HepG2 (cell line): ENCODE measurements around the gene FRK. TPM values are rescaled to one million over a fixed set of nuclear protein-coding genes. Genes with fewer than 3 reads are reported as not detected.
A peak's percentile ranks its signal among the peaks of the same experiment; 100 is the strongest.

ENCODE experiments used
- ARNTL ChIP-seq: sonication (generic); formaldehyde crosslinking; IDR thresholded peaks from 2 replicates; pipeline ENCODE4 v1.4.0; 2020; ENCODE audit warnings: mild to moderate bottlenecking, missing genetic modification reagents
- ATF1 ChIP-seq: IDR thresholded peaks from 2 replicates; pipeline ENCODE4 v1.6.1; 2016; ENCODE audit warnings: mild to moderate bottlenecking, control low read depth
- ATF7 ChIP-seq, 2 experiments: fragments of 450-650 bp in 1 of 2; sonication (generic) in 1 of 2; formaldehyde crosslinking in 1 of 2; IDR thresholded peaks; 2 replicates each; pipeline versions ENCODE4 v1.4.0 to v1.6.1; 2016 to 2020; ENCODE audit warnings: antibody characterized with exemption in 1 of 2, mild to moderate bottlenecking in 1 of 2, missing genetic modification reagents in 1 of 2
- CEBPG ChIP-seq: IDR thresholded peaks from 2 replicates; pipeline ENCODE4 v1.6.1; 2016
- ETV5 ChIP-seq: IDR thresholded peaks from 2 replicates; pipeline ENCODE4 v1.6.1; 2018; ENCODE audit warnings: missing biosample characterization, missing genetic modification reagents, inconsistent platforms, borderline replicate concordance
- FOXA1 ChIP-seq, 2 experiments: fragments of 450-650 bp in 1 of 2; sonication (generic) in 1 of 2; formaldehyde crosslinking in 1 of 2; IDR thresholded peaks; 2 replicates each; pipeline versions ENCODE4 v1.4.0 to v1.6.1; 2016 to 2020; ENCODE audit warnings: missing genetic modification reagents in 1 of 2
- FOXK1 ChIP-seq: sonication (generic); formaldehyde crosslinking; IDR thresholded peaks from 2 replicates; pipeline ENCODE4 v1.4.0; 2020; ENCODE audit warnings: low read depth, missing genetic modification reagents, borderline replicate concordance
- FOXP1 ChIP-seq, 2 experiments: fragments of 450-650 bp in 1 of 2; IDR thresholded peaks; 2 replicates each; pipeline ENCODE4 v1.6.1; 2017 to 2018; ENCODE audit warnings: antibody characterized with exemption in 1 of 2
- HHEX ChIP-seq: IDR thresholded peaks from 2 replicates; pipeline ENCODE4 v1.6.1; 2016; ENCODE audit warnings: control low read depth
- HMG20A ChIP-seq: IDR thresholded peaks from 2 replicates; pipeline ENCODE4 v1.6.1; 2016; ENCODE audit warnings: borderline replicate concordance
- JUNB ChIP-seq: sonication (generic); formaldehyde crosslinking; IDR thresholded peaks from 2 replicates; pipeline ENCODE4 v1.8.0; 2022; ENCODE audit warnings: missing genetic modification reagents, mild to moderate bottlenecking, borderline replicate concordance
- JUND ChIP-seq: sonication (generic); formaldehyde crosslinking; IDR thresholded peaks from 2 replicates; pipeline ENCODE4 v1.8.0; 2022; ENCODE audit warnings: mild to moderate bottlenecking, missing genetic modification reagents
- MAF1 ChIP-seq: sonication (generic); formaldehyde crosslinking; IDR thresholded peaks from 2 replicates; pipeline ENCODE4 v1.5.0; 2020; ENCODE audit warnings: missing genetic modification reagents, borderline replicate concordance
- MAFF ChIP-seq: IDR thresholded peaks from 2 replicates; pipeline ENCODE4 v1.6.1; 2011; ENCODE audit warnings: low read depth, low read length, improper control_type of control experiment
- NR2F1 ChIP-seq, 2 experiments: fragments of 450-650 bp in 1 of 2; formaldehyde crosslinking in 1 of 2; IDR thresholded peaks; 2 replicates each; pipeline versions ENCODE4 v1.5.0 to v1.6.1; 2016 to 2020; ENCODE audit warnings: mild to moderate bottlenecking in 1 of 2, missing compliant biosample characterization in 1 of 2, missing genetic modification reagents in 1 of 2, moderate library complexity in 1 of 2
- POGZ ChIP-seq: sonication (generic); formaldehyde crosslinking; IDR thresholded peaks from 2 replicates; pipeline ENCODE4 v1.4.0; 2020; ENCODE audit warnings: mild to moderate bottlenecking, missing genetic modification reagents
- TBX3 ChIP-seq: fragments of 450-650 bp; IDR thresholded peaks from 2 replicates; pipeline ENCODE4 v1.6.1; 2017; ENCODE audit warnings: antibody characterized with exemption, mild to moderate bottlenecking, inconsistent platforms, borderline replicate concordance
- TCF7 ChIP-seq: sonication (generic); IDR thresholded peaks from 2 replicates; pipeline ENCODE4 v1.6.1; 2016; ENCODE audit warnings: antibody characterized with exemption, low read depth
- TRIM24 ChIP-seq: sonication (generic); formaldehyde crosslinking; IDR thresholded peaks from 2 replicates; pipeline ENCODE4 v1.8.0; 2022; ENCODE audit warnings: mild to moderate bottlenecking, missing genetic modification reagents
- YEATS2 ChIP-seq: sonication (generic); formaldehyde crosslinking; IDR thresholded peaks from 2 replicates; pipeline ENCODE4 v1.4.0; 2020; ENCODE audit warnings: missing genetic modification reagents, borderline replicate concordance
- ZMYM4 ChIP-seq: sonication (generic); formaldehyde crosslinking; IDR thresholded peaks from 2 replicates; pipeline ENCODE4 v1.8.1; 2023; ENCODE audit warnings: mild to moderate bottlenecking, missing genetic modification reagents
- ZNF629 ChIP-seq: sonication (generic); formaldehyde crosslinking; conservative IDR thresholded peaks from 2 replicates; pipeline ENCODE4 v1.5.0; 2020; ENCODE audit warnings: missing genetic modification reagents
- polyA plus RNA-seq, 8 experiments: library from polyadenylated mRNA; depleted of rRNA in 3 of 8; stranded (reverse) in 7 of 8; unstranded in 1 of 8; fragments of >200 nt; fragmentation: Illumina TruSeq in 4 of 8; extraction: Trizol in 4 of 8; gene quantifications; 2 replicates each; pipeline versions ENCODE4 v1.2.1 to v1.2.3, GENCODE V29; 2011 to 2016; ENCODE audit warnings: low read depth in 4 of 8, missing spikeins in 1 of 8, mixed read lengths in 1 of 8; ENCODE audit not compliant: insufficient read depth in 1 of 8
- total RNA-seq, 5 experiments: library from RNA; depleted of rRNA; stranded (reverse); fragments of >200 nt; fragmentation: Illumina TruSeq; extraction: Trizol; gene quantifications; 2 replicates each; pipeline ENCODE4 v1.2.3, GENCODE V29; 2016; ENCODE audit warnings: low read depth in 1 of 5
- TF ChIP-seq, protein P1 (sequence below): IDR thresholded peaks from 2 replicates; pipeline ENCODE4 v1.6.1; 2016
- TF ChIP-seq, protein P2 (sequence below), 2 experiments: IDR thresholded peaks; 2 replicates each; pipeline ENCODE4 v1.6.1; 2011 to 2012; ENCODE audit warnings: low read length in 2 of 2, borderline replicate concordance in 1 of 2, low read depth in 1 of 2, mild to moderate bottlenecking in 1 of 2, moderate library complexity in 1 of 2
- TF ChIP-seq, protein P3 (sequence below): fragments of 450-650 bp; IDR thresholded peaks from 2 replicates; pipeline ENCODE4 v1.6.1; 2016

The FRK gene
- total and polyA plus RNA-seq, 2 of the 13 experiments (the other 11 are each of a cell fraction or from before 2014, with no cell fraction given) = 1.3 to 2.9 TPM

DNA sequence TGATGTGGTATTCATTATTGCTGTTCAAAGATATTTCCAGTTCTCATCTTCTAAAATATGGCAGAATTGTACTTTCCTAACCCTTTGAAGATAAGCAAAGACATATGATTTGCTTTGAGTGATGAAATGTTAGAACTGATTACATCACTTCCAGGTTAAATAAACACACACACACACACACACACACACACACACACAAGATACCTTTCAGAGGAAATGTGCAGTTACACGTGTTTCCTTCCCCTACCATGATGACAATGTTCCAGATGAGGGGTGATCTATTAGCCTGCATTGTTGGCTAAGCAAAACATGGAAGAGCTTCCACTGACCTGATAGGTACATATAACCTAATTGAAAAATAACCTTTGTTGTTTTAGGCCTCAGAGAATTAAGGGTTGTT, 11.7 kb upstream of the FRK start (continued):
- 0 out of 2 replicates have a peak, but pooled peaks have one; percentile 32 for TF ChIP-seq YEATS2 (CRISPR knock-in tag)
- peak; percentile 90 for TF ChIP-seq ZMYM4 (CRISPR knock-in tag)
- peak; percentile 85 for TF ChIP-seq TCF7
- peak; percentile 86 for TF ChIP-seq CEBPG
- peak; percentile 63; the same call in 1 of the 2 replicates for TF ChIP-seq TBX3
- TF ChIP-seq ETV5 (CRISPR knock-in tag) = peak; percentile 18; the same call in 1 of the 2 replicates
- TF ChIP-seq POGZ (CRISPR knock-in tag) = peak; percentile 94
- TF ChIP-seq, protein P1, sequence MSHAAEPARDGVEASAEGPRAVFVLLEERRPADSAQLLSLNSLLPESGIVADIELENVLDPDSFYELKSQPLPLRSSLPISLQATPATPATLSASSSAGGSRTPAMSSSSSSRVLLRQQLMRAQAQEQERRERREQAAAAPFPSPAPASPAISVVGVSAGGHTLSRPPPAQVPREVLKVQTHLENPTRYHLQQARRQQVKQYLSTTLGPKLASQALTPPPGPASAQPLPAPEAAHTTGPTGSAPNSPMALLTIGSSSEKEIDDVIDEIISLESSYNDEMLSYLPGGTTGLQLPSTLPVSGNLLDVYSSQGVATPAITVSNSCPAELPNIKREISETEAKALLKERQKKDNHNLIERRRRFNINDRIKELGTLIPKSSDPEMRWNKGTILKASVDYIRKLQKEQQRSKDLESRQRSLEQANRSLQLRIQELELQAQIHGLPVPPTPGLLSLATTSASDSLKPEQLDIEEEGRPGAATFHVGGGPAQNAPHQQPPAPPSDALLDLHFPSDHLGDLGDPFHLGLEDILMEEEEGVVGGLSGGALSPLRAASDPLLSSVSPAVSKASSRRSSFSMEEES (CRISPR knock-in tag) = peak; percentile 51; the same call in 1 of the 2 replicates
- TF ChIP-seq, protein P2, sequence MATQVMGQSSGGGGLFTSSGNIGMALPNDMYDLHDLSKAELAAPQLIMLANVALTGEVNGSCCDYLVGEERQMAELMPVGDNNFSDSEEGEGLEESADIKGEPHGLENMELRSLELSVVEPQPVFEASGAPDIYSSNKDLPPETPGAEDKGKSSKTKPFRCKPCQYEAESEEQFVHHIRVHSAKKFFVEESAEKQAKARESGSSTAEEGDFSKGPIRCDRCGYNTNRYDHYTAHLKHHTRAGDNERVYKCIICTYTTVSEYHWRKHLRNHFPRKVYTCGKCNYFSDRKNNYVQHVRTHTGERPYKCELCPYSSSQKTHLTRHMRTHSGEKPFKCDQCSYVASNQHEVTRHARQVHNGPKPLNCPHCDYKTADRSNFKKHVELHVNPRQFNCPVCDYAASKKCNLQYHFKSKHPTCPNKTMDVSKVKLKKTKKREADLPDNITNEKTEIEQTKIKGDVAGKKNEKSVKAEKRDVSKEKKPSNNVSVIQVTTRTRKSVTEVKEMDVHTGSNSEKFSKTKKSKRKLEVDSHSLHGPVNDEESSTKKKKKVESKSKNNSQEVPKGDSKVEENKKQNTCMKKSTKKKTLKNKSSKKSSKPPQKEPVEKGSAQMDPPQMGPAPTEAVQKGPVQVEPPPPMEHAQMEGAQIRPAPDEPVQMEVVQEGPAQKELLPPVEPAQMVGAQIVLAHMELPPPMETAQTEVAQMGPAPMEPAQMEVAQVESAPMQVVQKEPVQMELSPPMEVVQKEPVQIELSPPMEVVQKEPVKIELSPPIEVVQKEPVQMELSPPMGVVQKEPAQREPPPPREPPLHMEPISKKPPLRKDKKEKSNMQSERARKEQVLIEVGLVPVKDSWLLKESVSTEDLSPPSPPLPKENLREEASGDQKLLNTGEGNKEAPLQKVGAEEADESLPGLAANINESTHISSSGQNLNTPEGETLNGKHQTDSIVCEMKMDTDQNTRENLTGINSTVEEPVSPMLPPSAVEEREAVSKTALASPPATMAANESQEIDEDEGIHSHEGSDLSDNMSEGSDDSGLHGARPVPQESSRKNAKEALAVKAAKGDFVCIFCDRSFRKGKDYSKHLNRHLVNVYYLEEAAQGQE (IDR thresholded peaks at IDR 0.05; ENCODE audit: borderline replicate concordance in 1 of 2, low read depth in 1 of 2, low read length in 2 of 2) = peak in 1 of 2 experiments; percentile 16; a peak in 1 of 4 replicates
- no peak for TF ChIP-seq MAF1
- 0 out of 2 replicates have a peak, but pooled peaks have one; percentile 5 for TF ChIP-seq MAFF
- peak; percentile 80; the same call in 1 of the 2 replicates for TF ChIP-seq JUNB (CRISPR knock-in tag)
- peak; percentile 70; the same call in 1 of the 2 replicates for TF ChIP-seq TRIM24
- peak; percentile 69 for TF ChIP-seq FOXA1 (IDR thresholded peaks at IDR 0.05)
- TF ChIP-seq FOXA1 (CRISPR knock-in tag; IDR thresholded peaks at IDR 0.05) = peak; percentile 52
- peak; percentile 92 for TF ChIP-seq ATF7 (IDR thresholded peaks at IDR 0.05)
- TF ChIP-seq ATF7 (CRISPR knock-in tag; IDR thresholded peaks at IDR 0.05) = no peak; the same call in 1 of the 2 replicates
- peak in 1 of 2 experiments; percentile 53; a peak in 1 of 4 replicates for TF ChIP-seq NR2F1 (CRISPR knock-in tag; IDR thresholded peaks at IDR 0.05)
- peak; percentile 83 for TF ChIP-seq ARNTL (CRISPR knock-in tag)
- TF ChIP-seq FOXK1 = 0 out of 2 replicates have a peak, but pooled peaks have one; percentile 26
- TF ChIP-seq, protein P3, sequence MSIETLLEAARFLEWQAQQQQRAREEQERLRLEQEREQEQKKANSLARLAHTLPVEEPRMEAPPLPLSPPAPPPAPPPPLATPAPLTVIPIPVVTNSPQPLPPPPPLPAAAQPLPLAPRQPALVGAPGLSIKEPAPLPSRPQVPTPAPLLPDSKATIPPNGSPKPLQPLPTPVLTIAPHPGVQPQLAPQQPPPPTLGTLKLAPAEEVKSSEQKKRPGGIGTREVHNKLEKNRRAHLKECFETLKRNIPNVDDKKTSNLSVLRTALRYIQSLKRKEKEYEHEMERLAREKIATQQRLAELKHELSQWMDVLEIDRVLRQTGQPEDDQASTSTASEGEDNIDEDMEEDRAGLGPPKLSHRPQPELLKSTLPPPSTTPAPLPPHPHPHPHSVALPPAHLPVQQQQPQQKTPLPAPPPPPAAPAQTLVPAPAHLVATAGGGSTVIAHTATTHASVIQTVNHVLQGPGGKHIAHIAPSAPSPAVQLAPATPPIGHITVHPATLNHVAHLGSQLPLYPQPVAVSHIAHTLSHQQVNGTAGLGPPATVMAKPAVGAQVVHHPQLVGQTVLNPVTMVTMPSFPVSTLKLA = peak; percentile 84
- TF ChIP-seq FOXP1 (IDR thresholded peaks at IDR 0.05) = peak; percentile 73
- peak; percentile 44; the same call in 1 of the 2 replicates for TF ChIP-seq FOXP1 (CRISPR knock-in tag; IDR thresholded peaks at IDR 0.05)
- peak; percentile 52; the same call in 1 of the 2 replicates for TF ChIP-seq HMG20A (CRISPR knock-in tag)
- TF ChIP-seq ZNF629 (CRISPR knock-in tag) = no peak
- peak; percentile 53 for TF ChIP-seq ATF1 (CRISPR knock-in tag)
- TF ChIP-seq JUND = peak; percentile 69
- peak; percentile 30; the same call in 1 of the 2 replicates for TF ChIP-seq HHEX
